ENCODE data around the gene DDX51.

Gene DDX51

DNA sequence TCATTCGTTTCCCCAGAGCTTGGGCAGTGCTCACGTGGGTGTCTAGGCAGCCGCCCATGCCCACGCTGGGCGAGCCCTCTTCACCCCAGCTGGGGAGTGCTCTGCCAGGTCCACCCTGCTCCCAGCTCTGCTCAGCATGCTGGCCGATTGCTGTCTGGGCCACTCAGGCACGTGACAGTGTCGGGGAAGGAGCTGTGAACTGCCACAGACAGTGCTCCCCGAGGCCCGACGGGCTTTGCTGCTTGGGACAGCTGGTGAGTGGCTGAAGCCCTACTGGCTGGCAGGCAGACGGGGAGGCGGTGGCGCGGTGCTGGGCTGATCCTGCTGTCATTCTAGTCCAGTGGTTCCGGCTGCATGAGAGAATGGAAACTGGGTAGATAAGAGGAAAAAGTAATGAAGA lies 15.9 kb upstream of the DDX51 start:
- POLR2A ChIA-PET, result no interaction called here

DNA sequence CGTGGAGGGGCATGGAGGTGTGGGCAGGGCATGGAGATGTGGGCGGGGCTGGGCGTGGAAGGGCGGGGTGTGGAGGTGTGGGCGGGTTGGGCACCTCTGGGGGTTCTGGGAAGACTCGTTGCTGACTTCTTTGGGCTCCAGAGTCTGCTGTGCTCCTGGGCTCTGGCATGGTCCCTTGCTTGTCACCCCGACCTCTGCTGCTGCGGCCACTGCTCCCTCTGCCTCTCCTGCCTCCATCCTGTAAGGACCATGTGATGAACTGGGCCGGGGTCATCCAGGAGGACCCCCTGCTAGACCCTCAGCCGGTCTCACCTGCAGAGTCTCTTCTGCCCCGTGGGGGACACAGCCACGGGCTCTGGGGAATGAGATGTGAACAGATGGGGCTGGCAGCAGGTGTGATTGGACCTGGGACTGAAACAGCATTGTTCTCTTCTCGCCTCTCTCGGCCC lies 15.5 kb upstream of the DDX51 start:
- POLR2A ChIA-PET, result no interaction called here
- CTCF ChIA-PET, result interaction anchor here (1.1 kb wide), 1 partner anchor 254 kb away, joined by 3 read pairs; no protein-coding TSS in a partner anchor
- no peak for DNase-seq (ENCODE audit: low read depth, low spot score)
- H3K4me3 ChIP-seq (ENCODE audit: low read depth, low read length), result no peak overlapping the region
- TF ChIP-seq, protein P1, sequence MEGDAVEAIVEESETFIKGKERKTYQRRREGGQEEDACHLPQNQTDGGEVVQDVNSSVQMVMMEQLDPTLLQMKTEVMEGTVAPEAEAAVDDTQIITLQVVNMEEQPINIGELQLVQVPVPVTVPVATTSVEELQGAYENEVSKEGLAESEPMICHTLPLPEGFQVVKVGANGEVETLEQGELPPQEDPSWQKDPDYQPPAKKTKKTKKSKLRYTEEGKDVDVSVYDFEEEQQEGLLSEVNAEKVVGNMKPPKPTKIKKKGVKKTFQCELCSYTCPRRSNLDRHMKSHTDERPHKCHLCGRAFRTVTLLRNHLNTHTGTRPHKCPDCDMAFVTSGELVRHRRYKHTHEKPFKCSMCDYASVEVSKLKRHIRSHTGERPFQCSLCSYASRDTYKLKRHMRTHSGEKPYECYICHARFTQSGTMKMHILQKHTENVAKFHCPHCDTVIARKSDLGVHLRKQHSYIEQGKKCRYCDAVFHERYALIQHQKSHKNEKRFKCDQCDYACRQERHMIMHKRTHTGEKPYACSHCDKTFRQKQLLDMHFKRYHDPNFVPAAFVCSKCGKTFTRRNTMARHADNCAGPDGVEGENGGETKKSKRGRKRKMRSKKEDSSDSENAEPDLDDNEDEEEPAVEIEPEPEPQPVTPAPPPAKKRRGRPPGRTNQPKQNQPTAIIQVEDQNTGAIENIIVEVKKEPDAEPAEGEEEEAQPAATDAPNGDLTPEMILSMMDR (IDR thresholded peaks at IDR 0.05; ENCODE audit: insufficient read depth, low read length, missing control alignments), result no peak

More for the DNA sequence above, 15.9 kb upstream of the DDX51 start:
- H3K4me3 ChIP-seq (ENCODE audit: low read depth, low read length), result no peak overlapping the region
- TF ChIP-seq, protein P1 (IDR thresholded peaks at IDR 0.05; ENCODE audit: insufficient read depth, low read length, missing control alignments), result no peak
- CTCF ChIA-PET, result interaction anchor here (4.1 kb wide), 1 partner anchor 254 kb away, joined by 18 read pairs; no protein-coding TSS in a partner anchor
- DNase-seq (ENCODE audit: low read depth, low spot score), result no peak

DNA sequence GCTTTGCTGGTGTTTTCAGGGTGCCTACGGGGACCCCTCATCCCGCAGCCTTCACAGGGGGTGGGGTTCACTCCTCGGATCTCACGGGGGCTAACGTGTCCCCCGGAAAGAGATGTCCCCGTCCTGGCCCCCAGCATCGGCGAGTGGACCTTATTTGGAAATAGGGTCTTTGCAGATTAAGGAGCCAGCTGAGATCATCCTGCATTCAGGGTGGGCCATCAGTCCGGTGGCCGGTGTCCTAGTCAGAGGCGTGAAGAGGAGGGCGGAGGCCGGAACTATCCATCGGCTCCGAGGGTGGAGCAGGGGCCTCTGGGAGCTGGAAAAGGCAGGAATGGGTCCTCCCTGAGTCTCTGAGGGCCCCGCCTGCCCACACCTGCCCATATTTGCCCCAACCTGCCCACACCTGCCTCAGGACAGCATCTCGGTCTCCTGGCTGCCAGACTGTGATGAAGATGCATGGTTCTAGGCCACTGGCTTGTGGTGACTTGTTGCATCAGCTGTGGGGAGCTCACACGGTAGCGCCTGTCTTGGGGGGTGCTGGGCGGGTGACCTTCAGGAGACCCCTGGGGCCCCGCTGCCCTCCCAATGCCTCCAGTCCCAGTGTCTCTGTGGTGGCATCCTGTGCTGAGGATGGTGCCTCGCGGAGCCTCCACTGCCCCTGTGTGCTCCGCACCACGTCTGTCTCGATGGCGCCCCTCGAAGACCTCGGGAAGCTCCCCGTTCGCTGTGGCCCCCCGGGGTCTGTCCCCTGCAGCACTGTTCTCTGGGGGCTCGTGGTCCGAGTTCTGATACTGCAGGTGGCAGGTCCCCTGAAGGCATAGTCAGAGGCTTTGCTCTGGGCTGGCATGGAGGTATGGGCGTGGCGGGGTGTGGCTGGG lies 14.8 kb upstream of the DDX51 start:
- TF ChIP-seq, protein P1 (IDR thresholded peaks at IDR 0.05; ENCODE audit: insufficient read depth, low read length, missing control alignments), result no peak
- no peak for DNase-seq (ENCODE audit: low read depth, low spot score)
- H3K4me3 ChIP-seq (ENCODE audit: low read depth, low read length), result no peak overlapping the region
- CTCF ChIA-PET, result interaction anchor here (1.1 kb wide), 1 partner anchor 255 kb away, joined by 3 read pairs; no protein-coding TSS in a partner anchor
- POLR2A ChIA-PET, result no interaction called here

DNA sequence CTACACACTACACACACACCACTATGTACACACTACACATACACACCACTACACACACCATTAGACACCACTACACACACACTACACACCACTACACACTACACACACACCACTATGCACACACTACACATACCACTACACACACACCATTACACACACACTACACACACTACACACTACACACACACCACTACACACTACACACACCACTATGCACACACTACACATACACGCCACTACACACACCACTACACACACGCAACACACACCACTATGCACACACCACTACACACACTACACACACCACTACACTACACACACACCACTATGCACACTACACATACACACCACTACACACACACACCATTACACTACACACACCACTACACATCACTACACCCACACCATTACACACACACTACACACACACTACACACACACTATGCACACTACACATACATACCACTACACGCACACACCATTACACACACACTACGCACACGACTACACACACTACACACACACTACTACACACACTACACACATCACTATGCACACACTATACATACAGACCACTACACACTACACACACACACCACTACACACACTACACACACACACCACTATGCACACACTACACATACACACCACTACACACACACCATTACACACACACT lies 13.8 kb upstream of the DDX51 start:
- TF ChIP-seq, protein P1 (IDR thresholded peaks at IDR 0.05; ENCODE audit: insufficient read depth, low read length, missing control alignments), result no peak
- CTCF ChIA-PET, result no interaction called here
- POLR2A ChIA-PET, result no interaction called here
- H3K4me3 ChIP-seq (ENCODE audit: low read depth, low read length), result no peak overlapping the region
- no peak for DNase-seq (ENCODE audit: low read depth, low spot score)

DNA sequence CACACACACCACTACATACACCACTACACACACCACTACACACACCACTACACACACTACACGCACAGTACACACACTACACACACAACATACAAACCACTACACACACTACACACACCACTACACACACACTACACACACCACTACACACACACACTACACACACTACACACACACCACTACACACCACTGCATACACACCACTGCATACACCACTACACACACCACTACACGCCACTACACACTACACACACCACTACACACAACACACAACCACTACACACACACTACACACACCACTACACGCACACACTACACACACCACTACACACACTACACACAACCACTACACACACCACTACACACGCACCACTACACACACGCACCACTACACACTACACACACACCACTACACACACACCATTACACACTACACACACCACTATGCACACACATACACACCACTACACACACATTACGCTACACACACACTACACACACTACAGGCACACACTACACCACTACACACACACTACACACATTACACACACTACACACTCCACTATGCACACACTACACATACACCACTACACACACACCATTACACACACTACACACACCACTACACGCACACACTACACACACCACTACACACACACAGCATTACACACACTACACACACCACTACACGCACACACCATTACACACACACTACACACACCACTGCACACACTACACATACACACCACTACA lies 12.6 kb upstream of the DDX51 start:
- TF ChIP-seq, protein P1 (IDR thresholded peaks at IDR 0.05; ENCODE audit: insufficient read depth, low read length, missing control alignments), result no peak
- ChIA-PET POLR2A (no interaction called here), CTCF (no interaction called here)
- no peak overlapping the region for H3K4me3 ChIP-seq (ENCODE audit: low read depth, low read length)
- DNase-seq (ENCODE audit: low read depth, low spot score), result no peak

Measured in AG04449 (cell line).